GM12875 (cell line): ENCODE data around the gene MGAT2.
"Not testable (repeated sequence)": the region's sequence is repeated elsewhere in the genome, so short reads cannot be mapped to it uniquely, and the experiment has no call there.

Experiments used
- H3K4me3 ChIP-seq: one replicate; pipeline ENCODE4 v1.5.1; 2011; ENCODE audit warnings: low read depth, low read length, control low read depth
- TF ChIP-seq, protein P1 (sequence below): IDR thresholded peaks from 2 replicates; pipeline ENCODE4 v1.5.1; 2011; ENCODE audit warnings: low read depth, mild to moderate bottlenecking, control low read depth, inconsistent platforms, low read length, moderate library complexity, borderline replicate concordance; ENCODE audit not compliant: insufficient read depth

The MGAT2 gene

GRCh38 chr14:49640540-49641417 lies 20.2 kb downstream of the MGAT2 start:
- TF ChIP-seq, protein P1, sequence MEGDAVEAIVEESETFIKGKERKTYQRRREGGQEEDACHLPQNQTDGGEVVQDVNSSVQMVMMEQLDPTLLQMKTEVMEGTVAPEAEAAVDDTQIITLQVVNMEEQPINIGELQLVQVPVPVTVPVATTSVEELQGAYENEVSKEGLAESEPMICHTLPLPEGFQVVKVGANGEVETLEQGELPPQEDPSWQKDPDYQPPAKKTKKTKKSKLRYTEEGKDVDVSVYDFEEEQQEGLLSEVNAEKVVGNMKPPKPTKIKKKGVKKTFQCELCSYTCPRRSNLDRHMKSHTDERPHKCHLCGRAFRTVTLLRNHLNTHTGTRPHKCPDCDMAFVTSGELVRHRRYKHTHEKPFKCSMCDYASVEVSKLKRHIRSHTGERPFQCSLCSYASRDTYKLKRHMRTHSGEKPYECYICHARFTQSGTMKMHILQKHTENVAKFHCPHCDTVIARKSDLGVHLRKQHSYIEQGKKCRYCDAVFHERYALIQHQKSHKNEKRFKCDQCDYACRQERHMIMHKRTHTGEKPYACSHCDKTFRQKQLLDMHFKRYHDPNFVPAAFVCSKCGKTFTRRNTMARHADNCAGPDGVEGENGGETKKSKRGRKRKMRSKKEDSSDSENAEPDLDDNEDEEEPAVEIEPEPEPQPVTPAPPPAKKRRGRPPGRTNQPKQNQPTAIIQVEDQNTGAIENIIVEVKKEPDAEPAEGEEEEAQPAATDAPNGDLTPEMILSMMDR = no peak
- no peak overlapping the region for H3K4me3 ChIP-seq

- no peak overlapping the region for H3K4me3 ChIP-seq
- TF ChIP-seq, protein P1 = no peak
Measured at GRCh38 chr14:49641697-49642129, 21.1 kb downstream of the MGAT2 start.

GRCh38 chr14:49642163-49642562 lies 21.6 kb downstream of the MGAT2 start:
- no peak overlapping the region for H3K4me3 ChIP-seq
- TF ChIP-seq, protein P1 = no peak

- TF ChIP-seq, protein P1 = no peak
- no peak overlapping the region for H3K4me3 ChIP-seq
Measured at GRCh38 chr14:49653508-49653907, 32.9 kb downstream of the MGAT2 start.

GRCh38 chr14:49654511-49654910 lies 33.9 kb downstream of the MGAT2 start:
- H3K4me3 ChIP-seq = no peak overlapping the region
- TF ChIP-seq, protein P1 = no peak

- H3K4me3 ChIP-seq = not testable (repeated sequence)
Measured at GRCh38 chr14:49657500-49657899, 36.9 kb downstream of the MGAT2 start.

GRCh38 chr14:49659526-49660455 lies 39.2 kb downstream of the MGAT2 start:
- TF ChIP-seq, protein P1 = no peak
- no peak overlapping the region for H3K4me3 ChIP-seq
